Dedifferentiated amniotic fluid mesenchymal stem cell (primary cell): Measurements from ENCODE around the gene TYW1B.
"Not testable (repeated sequence)": the region's sequence is repeated elsewhere in the genome, so short reads cannot be mapped to it uniquely, and the experiment has no call there.

Experiments
- DNase-seq: peaks from one replicate; pipeline ENCODE4 v3.0.0-alpha.2; 2016; ENCODE audit errors: extremely low spot score

Gene TYW1B

DNA sequence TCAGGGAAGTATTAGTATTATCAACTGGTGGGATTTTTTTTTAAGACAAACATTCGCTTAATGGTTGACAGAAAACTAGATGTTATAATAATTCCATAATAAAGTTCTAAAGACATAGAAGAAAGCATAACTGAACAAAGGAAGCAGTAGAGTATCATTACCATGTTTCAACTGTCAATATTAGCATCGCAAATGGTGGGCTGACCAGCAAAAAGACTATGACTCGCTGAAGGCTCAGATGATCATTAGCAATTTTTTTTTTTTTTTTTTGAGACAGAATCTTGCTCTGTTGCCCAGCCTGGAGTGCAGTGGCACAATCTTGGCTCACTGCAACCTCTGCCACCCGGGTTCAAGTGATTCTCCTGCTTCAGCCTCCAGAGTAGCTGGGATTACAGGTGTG, 74.8 kb downstream of the TYW1B start:
- not testable (repeated sequence) for DNase-seq

DNA sequence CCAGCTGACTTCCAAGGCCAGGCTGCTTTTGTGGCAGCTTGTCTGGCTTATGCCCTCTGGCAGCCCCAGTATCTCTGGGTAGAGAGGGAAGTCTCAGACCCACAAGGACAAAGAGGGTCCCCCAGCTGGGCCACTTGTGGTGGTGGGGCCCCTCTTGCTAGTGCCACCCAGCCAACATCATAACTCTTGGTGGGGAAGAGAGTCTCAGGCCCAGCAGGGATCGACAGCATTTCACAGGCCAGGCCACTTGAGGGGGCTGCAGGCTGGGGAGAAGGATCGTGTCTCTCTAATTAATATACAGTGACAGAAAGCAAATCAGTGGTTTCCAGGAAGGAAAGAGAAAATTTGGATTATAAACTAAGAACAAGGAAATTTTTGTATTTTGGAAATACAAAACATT, 76.0 kb downstream of the TYW1B start:
- no peak for DNase-seq

DNA sequence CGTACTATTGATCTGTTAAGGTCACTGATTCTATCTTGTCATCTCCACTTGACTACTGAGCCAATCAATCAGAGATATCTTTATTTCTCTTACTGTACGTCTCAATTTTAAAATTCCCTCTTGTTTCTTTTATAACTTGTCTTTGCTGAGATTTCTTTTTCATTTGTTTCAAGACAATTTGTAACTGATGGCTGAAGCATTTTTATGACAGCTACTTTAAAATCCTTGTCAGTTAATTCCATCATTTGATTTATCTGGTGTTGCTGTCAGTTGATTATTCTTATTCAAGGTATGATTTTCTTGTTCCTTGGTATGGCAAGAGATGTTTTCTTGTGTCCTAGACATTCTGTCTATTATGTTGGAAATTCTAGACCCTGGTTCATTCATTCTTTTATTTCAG, 76.6 kb downstream of the TYW1B start:
- no peak for DNase-seq

DNA sequence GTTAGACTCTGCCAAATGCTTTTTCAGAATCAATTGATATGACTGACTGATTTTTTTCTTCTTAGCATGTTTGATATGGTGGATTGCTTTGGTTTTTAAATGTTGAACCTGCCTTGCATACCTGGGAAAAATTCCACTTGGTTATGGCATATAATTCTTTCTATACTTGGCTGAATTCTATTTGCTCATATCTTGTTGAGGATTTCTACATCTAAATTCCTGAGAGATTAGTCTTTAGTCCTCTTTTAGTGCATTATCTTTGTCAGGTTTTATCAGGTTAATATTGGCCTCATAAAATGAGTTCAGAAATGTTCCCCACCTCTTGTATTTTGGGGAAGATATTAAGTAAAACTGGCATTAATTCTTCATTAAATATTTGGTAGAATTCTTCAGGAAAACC, 79.4 kb downstream of the TYW1B start:
- DNase-seq = not testable (repeated sequence)

DNA sequence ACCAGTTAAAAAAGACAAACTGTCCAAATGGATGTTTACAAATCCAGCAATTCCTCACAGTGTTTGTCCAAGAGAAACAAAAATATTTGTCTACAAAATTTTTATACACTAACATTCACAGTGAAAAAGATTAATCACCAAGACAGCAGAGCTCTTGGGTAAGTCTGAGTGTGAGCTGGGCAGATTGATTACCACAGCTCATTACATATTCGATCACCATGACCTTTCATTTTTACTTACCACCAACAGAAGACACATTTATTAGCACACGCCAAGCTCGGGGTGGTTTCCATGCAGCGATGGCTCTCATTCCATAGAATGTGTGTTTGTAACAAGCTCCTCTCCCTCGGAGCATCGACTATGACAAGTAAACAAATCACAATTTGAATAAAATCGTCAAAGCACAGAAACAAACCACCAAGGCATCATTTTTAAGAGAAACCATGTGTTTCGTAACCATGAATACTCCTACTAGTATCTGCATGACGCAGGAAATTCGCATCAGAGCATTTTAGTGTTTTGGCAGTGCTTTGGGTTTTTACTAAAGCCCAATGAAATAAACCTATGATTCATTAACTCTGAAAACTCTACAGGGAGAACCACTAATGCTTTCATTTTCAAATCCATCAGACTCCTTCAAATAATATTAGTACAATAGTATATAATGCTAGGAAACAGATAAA, 83.6 kb downstream of the TYW1B start:
- peak; percentile 23 for DNase-seq

DNA sequence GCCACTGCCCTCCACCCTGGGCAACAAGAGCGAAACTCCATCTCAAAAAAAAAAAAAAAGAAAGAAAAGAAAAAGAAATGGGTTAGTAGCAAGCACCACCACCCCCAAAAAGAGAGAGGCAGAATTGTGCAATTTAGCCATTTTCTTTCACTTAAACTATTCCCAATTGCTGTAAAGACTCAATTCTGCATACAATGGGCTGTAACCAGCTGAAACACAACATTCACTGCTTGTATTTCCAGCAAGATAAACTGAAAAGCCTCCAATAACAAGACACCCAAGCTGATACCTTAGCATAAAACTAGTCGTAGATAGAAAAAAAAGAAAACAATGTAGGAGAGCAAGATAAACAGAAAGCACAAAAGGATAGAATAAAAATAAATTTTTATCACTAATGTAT, 84.2 kb downstream of the TYW1B start:
- not testable (repeated sequence) for DNase-seq

DNA sequence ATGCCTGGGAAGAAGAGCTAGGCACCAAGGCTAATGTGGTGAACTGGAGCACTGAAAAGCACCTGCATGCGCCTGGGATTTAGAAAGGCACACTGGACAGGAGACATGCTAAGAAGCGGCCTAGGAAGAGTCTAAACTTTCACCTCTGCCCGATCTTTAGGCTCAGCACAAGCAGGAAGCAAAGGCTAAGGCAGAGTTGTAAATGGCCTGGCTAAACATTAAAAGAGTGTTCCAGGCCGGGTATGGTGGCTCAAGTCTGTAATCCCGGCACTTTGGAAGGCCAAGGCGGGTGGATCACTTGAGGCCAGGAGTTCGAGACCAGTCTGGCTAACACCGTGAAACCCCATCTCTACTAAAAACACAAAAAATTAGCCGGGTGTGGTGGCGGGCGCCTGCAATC, 88.3 kb downstream of the TYW1B start:
- DNase-seq = not testable (repeated sequence)

DNA sequence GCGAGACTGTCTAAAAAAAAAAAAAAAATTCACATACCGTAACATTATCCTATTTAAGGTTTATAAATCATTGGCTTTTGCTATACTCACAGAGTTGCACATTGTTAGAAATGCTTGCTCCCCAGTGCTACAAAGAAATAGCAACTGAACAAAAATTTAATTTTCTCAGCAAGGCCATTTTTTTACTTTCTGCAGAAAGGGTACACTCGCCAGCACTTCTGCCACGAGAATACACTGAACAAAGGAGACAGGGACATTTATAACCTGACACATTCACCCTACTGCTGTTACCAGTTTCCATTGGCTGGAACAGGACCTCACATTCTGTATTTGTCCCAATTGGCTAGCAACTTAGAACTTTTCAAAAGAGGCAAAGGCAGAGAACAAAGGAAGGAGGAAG, 92.1 kb downstream of the TYW1B start:
- DNase-seq = not testable (repeated sequence)

DNA sequence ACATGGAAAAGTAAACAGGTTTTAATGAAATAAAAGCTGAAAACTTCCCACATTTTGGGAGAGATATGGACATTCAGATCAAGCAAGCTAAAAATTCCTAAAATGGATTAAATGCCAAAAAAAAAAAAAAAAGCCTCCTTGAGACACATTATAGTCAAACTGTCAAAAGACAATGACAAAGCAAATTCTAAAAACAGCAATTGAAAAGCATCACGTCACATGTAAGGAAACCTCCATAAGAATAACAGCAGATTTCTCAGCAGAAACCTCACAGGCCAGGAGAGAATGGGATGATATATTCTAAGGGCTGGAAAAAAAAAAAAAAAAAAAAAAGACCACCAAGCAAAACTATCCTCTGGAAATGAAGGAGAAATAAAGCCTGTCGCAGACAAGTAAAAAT, 97.2 kb downstream of the TYW1B start:
- DNase-seq = not testable (repeated sequence)

DNA sequence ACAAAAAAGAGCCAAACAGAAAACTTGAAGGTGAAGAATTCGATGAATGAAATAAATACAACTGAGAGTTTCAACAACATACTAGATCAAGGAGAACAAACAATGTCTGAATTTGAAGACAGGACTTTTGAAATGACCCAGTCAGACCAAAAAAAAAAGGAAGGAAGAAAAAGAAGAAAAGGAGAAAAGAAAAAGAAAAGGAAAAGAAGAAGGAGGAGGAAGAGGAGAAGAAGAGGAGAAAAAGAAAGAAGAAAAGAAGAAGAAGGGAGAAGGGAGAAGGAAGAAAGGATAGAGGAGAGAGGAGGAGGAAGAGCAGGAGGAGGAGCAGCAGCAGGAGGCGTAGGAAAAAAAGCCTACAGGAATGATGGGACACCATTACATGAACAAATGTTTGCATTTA, 97.6 kb downstream of the TYW1B start:
- not testable (repeated sequence) for DNase-seq

DNA sequence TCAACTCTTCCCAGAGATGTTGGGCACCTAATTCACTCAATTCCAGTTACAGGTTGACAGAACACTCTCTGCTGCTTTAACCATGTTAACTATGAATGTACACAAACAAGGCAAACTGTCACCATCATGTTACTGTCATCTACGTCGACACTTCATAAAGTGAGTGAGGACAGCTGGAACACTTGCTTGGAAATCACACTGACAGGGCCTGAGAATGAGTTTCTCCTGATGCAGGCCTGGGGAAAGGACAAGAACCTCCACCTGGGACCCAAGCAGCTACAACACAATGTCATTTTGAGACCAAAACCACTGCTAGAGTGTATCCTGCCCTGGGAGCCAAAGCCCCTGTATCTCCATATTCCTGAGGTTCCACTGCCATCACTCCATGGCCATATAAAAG, 98.9 kb downstream of the TYW1B start:
- not testable (repeated sequence) for DNase-seq

DNA sequence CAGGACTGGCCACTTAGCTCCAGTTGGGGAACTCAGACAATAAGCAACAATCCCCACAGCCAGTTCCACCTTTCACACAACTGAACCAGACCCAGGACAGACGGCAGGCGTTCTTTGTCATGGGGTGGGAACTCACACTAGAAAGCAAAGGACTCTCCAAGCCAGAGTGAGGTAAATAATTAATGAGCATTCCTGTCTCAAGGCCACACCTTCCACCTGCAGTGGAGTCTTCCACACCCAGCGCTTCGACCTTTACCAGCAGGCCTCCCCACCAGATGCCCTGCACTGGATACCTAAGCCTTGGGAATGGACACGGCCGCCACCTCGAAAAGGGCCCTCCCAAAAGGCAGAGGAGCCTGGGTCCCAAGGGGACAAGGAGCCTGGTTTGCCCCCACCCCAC, 105.3 kb downstream of the TYW1B start:
- not testable (repeated sequence) for DNase-seq

DNA sequence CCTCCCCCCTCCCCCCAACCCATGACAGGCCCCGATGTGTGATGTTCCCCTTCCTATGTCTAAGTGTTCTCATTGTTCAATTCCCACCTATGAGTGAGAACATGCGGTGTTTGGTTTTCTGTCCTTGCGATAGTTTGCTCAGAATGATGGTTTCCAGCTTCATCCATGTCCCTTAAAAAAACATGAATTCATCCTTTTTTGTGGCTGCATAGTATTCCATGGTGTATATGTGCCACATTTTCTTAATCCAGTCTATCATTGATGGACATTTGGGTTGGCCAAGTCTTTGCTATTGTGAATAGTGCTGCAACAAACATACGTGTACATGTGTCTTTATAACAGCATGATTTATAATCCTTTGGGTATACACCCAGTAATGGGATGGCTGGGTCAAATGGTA, 107.1 kb downstream of the TYW1B start:
- DNase-seq = not testable (repeated sequence)

DNA sequence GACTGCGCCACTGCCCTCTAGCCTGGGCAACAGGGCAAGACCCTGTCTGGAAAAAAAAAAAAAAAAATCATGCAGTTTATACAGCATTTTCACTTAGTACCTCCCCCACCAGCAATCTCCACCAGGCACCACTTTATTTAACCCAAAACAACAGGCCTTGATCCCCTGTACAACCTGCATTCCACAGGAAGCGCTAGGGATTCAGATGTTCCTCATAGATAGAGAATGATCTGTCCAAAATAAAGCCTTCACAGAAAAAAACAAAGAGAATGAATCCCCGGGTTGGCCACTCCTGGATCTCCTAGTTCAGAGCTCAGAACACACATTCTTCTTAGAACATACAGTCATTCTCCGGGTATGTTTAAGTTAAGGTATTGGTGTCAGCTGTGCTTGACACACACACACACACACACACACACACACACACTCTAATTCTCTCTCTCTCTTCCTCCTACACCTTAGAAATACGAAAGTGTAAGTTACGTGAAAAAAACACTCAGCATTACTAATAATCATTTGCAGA, 110.7 kb downstream of the TYW1B start:
- not testable (repeated sequence) for DNase-seq

DNA sequence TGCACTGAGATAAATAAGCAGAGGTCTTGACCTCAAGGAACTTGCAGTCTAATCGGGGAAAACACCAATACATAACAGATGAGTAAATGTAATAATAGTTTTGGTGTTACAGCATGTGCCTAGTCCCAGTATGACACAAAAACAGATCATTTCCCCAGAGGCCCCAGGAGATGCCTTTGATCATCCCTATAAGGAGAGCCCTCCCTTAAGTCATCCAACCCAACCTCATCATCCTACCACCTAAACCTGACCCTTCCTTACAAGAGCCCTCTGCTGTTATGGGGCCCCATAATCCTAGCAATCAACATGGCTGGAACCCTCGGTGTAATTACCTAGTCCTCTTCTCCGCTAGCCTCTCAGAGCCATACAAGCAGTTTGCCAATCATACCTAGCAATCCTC, 116.1 kb downstream of the TYW1B start:
- not testable (repeated sequence) for DNase-seq

DNA sequence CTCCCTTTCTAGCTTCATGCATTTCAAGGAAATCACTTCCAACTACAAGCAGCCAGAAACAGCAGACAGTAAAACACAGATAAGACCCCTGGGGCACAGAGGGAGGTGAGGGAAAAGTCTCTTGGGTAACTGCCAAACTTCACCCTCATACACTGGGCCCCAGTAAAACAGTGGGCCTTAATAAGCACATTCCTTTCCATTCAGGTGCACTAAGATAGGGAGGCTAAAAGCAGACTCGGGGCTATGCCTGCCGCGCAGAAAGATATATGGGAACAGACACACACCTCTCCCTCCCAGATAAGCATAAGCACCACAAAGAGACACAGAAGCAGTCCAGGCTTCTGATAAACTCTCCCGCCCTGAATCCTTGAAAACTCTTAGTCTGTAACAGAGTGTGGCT, 117.0 kb downstream of the TYW1B start:
- no peak for DNase-seq

DNA sequence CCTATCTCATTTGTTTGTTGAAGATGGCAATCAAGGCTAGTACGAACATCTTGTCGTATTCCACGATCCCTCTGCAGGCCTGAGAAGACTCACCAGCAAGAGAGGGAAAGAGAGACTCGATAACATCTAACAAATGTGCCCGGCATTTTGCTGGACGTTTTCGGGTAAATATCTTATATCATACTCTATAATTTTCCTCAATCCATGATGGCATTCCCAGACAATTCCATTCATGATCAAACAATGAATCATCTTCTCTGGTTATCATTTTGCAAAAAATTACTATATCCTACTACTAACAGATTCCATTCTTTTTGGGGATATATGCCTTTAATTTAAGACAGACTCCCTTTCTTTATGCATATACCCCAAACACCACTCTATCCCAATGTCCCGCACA, 118.1 kb downstream of the TYW1B start:
- no peak for DNase-seq

DNA sequence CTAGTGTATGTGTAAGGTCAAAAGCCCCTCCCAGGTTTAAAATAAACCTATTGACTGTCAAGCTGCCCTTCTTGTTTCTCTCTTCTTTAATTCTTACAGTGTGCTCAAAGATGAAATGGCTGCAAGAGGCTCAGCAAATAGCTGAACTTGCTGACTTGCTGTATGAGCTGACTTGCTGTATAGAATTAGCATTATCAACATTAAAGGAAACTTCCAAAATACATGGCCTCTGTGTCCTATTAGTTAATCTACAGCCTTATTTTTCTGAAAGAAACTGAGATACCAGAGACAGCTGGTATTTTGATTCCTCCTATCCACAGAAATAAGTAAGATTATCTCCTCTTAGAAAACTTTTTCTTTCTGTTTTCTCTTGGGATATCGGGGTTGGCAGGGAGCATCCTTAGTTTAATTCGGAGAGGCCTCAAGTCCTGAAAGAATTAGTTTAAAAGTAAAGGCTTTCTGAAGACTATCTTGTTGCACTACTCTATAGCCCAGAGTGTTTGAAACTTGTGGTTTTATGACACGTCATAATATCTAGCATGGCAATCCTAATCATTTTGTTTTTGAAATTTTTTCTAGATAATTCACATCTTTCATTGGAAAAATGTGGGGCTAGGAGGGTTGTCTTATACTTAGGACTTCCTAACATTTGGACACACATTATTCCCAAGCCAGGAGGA, 119.5 kb downstream of the TYW1B start:
- DNase-seq = not testable (repeated sequence)

DNA sequence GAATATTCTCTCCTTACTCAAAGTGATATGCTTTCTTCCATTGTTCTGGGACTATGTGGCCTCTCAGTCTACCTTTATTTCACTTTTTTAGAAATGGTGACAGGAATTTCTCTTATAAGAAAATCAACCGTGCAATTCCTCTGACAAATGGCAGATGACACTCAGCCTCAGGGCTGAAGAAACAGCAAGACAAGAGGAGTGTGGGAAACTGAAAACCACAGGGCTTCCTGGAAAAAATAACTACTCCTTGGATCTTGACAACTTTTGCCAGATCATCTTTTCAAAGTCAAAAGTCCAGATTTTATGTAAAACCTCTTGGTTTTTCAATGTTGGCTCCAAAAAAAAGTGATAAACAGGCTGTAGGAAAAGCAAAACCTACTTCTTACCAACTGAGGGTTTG, 121.5 kb downstream of the TYW1B start:
- no peak for DNase-seq

DNA sequence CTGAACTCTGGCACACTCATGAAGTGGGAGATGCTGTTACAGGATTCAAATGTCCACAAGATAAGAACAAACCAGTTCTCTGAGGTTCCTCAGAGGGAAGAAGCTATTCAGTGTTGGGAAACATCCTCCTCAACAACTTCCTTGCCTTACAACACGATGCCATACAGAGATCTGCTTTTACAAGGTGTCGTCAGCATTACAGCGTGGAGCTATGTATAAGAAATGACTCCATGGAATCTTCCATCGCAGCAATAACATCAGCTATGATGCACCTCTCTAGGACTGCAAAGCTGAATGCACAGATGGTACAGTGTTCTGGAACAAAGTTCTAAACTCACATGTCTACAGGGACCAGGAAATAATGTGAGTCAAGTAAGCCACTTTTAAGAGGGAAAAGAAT, 122.3 kb downstream of the TYW1B start:
- DNase-seq = not testable (repeated sequence)

DNA sequence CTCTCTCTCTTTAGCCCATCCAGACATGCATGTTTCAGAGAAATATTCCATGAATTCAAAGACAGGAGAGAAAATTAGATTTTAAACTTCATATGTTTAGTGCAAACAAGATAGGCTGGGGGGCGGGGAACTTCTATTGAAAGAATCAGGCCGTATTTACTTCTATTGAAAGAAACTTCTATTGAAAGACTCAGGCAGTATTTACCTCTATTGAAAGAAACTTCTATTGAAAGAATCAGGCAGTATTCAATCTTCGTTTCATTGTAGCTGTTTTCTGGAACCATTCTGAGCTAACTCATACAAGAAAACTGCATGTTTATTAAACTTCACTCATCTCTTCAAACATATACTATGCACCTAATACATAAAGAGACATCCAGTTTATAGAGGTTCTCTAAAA, 123.1 kb downstream of the TYW1B start:
- no peak for DNase-seq

DNA sequence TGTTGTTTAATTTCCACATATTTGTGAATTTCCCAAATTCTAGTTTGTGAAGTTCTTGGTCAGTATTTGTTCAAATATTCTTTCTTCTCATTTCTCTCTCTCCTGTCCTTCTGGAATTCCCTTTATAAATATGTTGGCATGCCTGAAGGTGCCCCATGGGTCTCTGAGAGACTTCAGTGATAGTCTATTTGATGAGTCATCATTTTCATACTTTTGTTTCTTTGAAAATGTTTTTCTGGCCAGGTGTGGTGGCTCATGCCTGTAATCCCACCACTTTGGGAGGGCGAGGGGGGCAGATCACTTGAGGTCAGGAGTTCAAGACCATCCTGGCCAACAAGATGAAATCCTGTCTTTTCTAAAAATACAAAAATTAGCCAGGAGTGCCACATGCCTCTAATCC, 127.5 kb downstream of the TYW1B start:
- not testable (repeated sequence) for DNase-seq

DNA sequence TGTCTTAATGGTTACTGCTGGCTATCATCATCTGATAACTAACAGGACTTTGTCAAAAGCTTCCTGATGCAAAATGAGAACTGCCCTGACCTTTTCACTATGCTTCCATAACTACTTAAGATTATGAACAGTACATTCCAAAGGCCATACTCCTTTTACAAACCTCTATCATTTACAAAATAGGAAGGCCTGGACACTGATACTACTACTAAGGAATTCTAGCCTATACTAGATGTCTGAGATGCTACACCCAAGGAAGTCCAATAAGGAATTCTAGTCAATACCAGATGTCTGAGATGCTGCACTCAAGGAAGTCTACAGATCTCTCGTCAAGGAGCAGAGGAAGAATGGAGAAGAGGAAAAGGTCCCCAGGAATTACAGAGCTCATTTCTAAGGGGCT, 130.9 kb downstream of the TYW1B start:
- not testable (repeated sequence) for DNase-seq
